Spleen (tissue), 11 donors: ENCODE measurements around the gene ASIC4. TPM values are rescaled to one million over a fixed set of nuclear protein-coding genes. Genes with fewer than 3 reads are reported as not detected.

Source experiments
- DNase-seq: peaks from one replicate; pipeline ENCODE4 v3.0.0-alpha.2; 2020
- H3K27ac ChIP-seq, 8 donors: fragments of 200-600 bp; sonication (generic) in 7 of 8; 1 replicate in 4 of 8; 2 replicates in 4 of 8; pipeline versions ENCODE4 v1.5.0 to v1.8.0; 2016 to 2021; ENCODE audit warnings: inconsistent platforms in 4 of 8, mild to moderate bottlenecking in 4 of 8, moderate library complexity in 1 of 8
- H3K27me3 ChIP-seq, 7 donors: fragments of 200-600 bp; sonication (generic) in 6 of 7; replicated peaks in 1 of 7; 1 replicate in 4 of 7; 2 replicates in 3 of 7; pipeline versions ENCODE4 v1.5.0 to v1.8.0; 2016 to 2021; ENCODE audit warnings: inconsistent platforms in 3 of 7, mild to moderate bottlenecking in 1 of 7
- H3K36me3 ChIP-seq, 6 donors: fragments of 200-600 bp; sonication (generic) in 5 of 6; 1 replicate in 4 of 6; 2 replicates in 2 of 6; pipeline versions ENCODE4 v1.5.0 to v1.8.0; 2016 to 2021; ENCODE audit warnings: inconsistent platforms in 2 of 6
- H3K4me1 ChIP-seq, 6 donors: fragments of 200-600 bp; sonication (generic) in 5 of 6; 1 replicate in 3 of 6; 2 replicates in 3 of 6; pipeline versions ENCODE4 v1.5.0 to v1.8.0; 2016 to 2021; ENCODE audit warnings: inconsistent platforms in 3 of 6
- H3K4me3 ChIP-seq, 8 donors: fragments of 200-600 bp; sonication (generic) in 7 of 8; 1 replicate in 4 of 8; 2 replicates in 4 of 8; pipeline versions ENCODE4 v1.5.0 to v1.8.0; 2016 to 2021; ENCODE audit warnings: inconsistent platforms in 4 of 8, mild to moderate bottlenecking in 4 of 8, moderate library complexity in 2 of 8
- H3K9me3 ChIP-seq, 8 donors: fragments of 200-600 bp; sonication (generic) in 7 of 8; 1 replicate in 4 of 8; 2 replicates in 4 of 8; pipeline versions ENCODE4 v1.5.0 to v1.8.0; 2016 to 2021; ENCODE audit warnings: inconsistent platforms in 4 of 8
- POLR2A ChIP-seq, 3 donors: fragments of 450-650 bp; IDR thresholded peaks; one replicate each; pipeline ENCODE4 v1.5.1; 2017; ENCODE audit warnings: antibody characterized with exemption in 3 of 3, mild to moderate bottlenecking in 1 of 3
- POLR2AphosphoS5 ChIP-seq, 3 donors: sonication (generic); formaldehyde crosslinking; IDR thresholded peaks; one replicate each; pipeline ENCODE4 v1.5.1; 2017; ENCODE audit warnings: antibody characterized with exemption in 3 of 3
- WGBS, 5 donors: extraction: QIAGEN DNeasy Blood & Tissue Kit in 3 of 5; methylation state at CpG; one replicate each; pipeline versions ENCODE4 v1.1.5 to v1.1.7; 2013 to 2018; 5-methylcytosine and 5-hydroxymethylcytosine counted together
- intact Hi-C: fragments of 100-400 bp; cut with DNase I; formaldehyde crosslinking; loops from one replicate; pipeline ENCODE4 v1.15.0; 2023; ENCODE audit warnings: low total_unique reads
- polyA plus RNA-seq, 3 donors: library from polyadenylated mRNA; stranded (reverse); fragments of 200-250 nt; gene quantifications; one replicate each; pipeline ENCODE4 v1.2.1, GENCODE V29; 2013
- total RNA-seq, 7 donors: library from RNA; depleted of rRNA in 3 of 7; stranded (reverse); fragments of >200 nt in 3 of 7; fragmentation: NEBNext Ultra II Directional in 4 of 7; extraction: Animal tissue kit (Norgen Biotek cat#: 25700) in 4 of 7; gene quantifications; one replicate each; pipeline versions ENCODE4 v1.1.0 to v1.2.1, GENCODE V29; 2016 to 2021
- TF ChIP-seq, protein P1 (sequence below), 11 experiments: fragments of 200-600 bp in 7 of 11; fragments of 450-650 bp in 4 of 11; sonication (generic) in 4 of 11; IDR thresholded peaks in 8 of 11; conservative IDR thresholded peaks in 3 of 11; 1 replicate in 7 of 11; 2 replicates in 4 of 11; pipeline versions ENCODE4 v1.4.0 to v1.8.0; 2016 to 2021; ENCODE audit warnings: antibody characterized with exemption in 11 of 11, inconsistent platforms in 4 of 11, mild to moderate bottlenecking in 1 of 11
- donor health status: healthy with polysubstance abuse.
- donor health status: DM: no; HTN: no; CAD: no; lungs with moderate emphysema.
- donor health status: DM: no; HTN: no; CAD: no.
- donor health status: Bipolar disorder and iron deficiency.
- donor health status: healthy.
- donor health status: DM: no; HTN: no; CAD: no.
- donor health status: DM: yes; HTN: yes; CAD: no.

Gene ASIC4
- total and polyA plus RNA-seq, 10 donors = 0.04 to 0.32 (median 0.05) TPM; not detected in 6

GRCh38 chr2:219524817-219525216 is 10.5 kb downstream of the ASIC4 start:
- WGBS, 5 donors = 70 to 96% (median 90%) methylated on average over 1 to 2 of the region's 2 CpGs
- no peak for TF ChIP-seq POLR2AphosphoS5 (IDR thresholded peaks at IDR 0.05)
- no peak for TF ChIP-seq POLR2A (IDR thresholded peaks at IDR 0.05)
- TF ChIP-seq, protein P1, sequence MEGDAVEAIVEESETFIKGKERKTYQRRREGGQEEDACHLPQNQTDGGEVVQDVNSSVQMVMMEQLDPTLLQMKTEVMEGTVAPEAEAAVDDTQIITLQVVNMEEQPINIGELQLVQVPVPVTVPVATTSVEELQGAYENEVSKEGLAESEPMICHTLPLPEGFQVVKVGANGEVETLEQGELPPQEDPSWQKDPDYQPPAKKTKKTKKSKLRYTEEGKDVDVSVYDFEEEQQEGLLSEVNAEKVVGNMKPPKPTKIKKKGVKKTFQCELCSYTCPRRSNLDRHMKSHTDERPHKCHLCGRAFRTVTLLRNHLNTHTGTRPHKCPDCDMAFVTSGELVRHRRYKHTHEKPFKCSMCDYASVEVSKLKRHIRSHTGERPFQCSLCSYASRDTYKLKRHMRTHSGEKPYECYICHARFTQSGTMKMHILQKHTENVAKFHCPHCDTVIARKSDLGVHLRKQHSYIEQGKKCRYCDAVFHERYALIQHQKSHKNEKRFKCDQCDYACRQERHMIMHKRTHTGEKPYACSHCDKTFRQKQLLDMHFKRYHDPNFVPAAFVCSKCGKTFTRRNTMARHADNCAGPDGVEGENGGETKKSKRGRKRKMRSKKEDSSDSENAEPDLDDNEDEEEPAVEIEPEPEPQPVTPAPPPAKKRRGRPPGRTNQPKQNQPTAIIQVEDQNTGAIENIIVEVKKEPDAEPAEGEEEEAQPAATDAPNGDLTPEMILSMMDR (IDR thresholded peaks at IDR 0.05 in 8 of 11, conservative IDR thresholded peaks at IDR 0.05 in 3 of 11) = no peak
- no peaks in the 10 kb centered on the region for H3K36me3 ChIP-seq
- H3K4me3 ChIP-seq = no peak overlapping the region
- no peaks in the 10 kb centered on the region for H3K9me3 ChIP-seq
- H3K4me1 ChIP-seq = peaks cover 6 to 28% (median 17%) of the 10 kb centered on the region in 6 donors
- DNase-seq = no peak
- H3K27ac ChIP-seq = no peak overlapping the region
- intact Hi-C loops = no loop called here
- peaks cover 9 to 100% (median 83%) of the 10 kb centered on the region in 7 donors for H3K27me3 ChIP-seq

GRCh38 chr2:219525533-219526232 is 11.4 kb downstream of the ASIC4 start:
- Histone ChIP-seq H3K36me3 (no peaks in the 10 kb centered on the region), H3K27ac (no peak overlapping the region), H3K27me3 (peaks cover 11 to 100% (median 82%) of the 10 kb centered on the region in 7 donors), H3K9me3 (no peaks in the 10 kb centered on the region), H3K4me1 (peaks cover 6 to 35% (median 22%) of the 10 kb centered on the region in 6 donors), H3K4me3 (no peak overlapping the region)
- TF ChIP-seq, protein P1 (IDR thresholded peaks at IDR 0.05 in 8 of 11, conservative IDR thresholded peaks at IDR 0.05 in 3 of 11) = no peak
- TF ChIP-seq POLR2AphosphoS5 (IDR thresholded peaks at IDR 0.05) (no peak), POLR2A (IDR thresholded peaks at IDR 0.05) (no peak)
- intact Hi-C loops = no loop called here
- 39 to 52% (median 46%) methylated on average over 9 of the region's 9 CpGs for WGBS, 5 donors
- DNase-seq = no peak

GRCh38 chr2:219526320-219527075 is 12.2 kb downstream of the ASIC4 start:
- peaks cover 11 to 100% (median 81%) of the 10 kb centered on the region in 7 donors for H3K27me3 ChIP-seq
- TF ChIP-seq POLR2A (IDR thresholded peaks at IDR 0.05) (no peak), POLR2AphosphoS5 (IDR thresholded peaks at IDR 0.05) (no peak)
- TF ChIP-seq, protein P1 (IDR thresholded peaks at IDR 0.05 in 8 of 11, conservative IDR thresholded peaks at IDR 0.05 in 3 of 11) = no peak
- intact Hi-C loops = no loop called here
- H3K36me3 ChIP-seq = no peaks in the 10 kb centered on the region
- peak; percentile 72 for DNase-seq
- no peak overlapping the region for H3K27ac ChIP-seq
- WGBS, 5 donors = 38 to 50% (median 49%) methylated on average over 10 to 11 of the region's 11 CpGs
- no peak overlapping the region for H3K4me3 ChIP-seq
- peaks cover 6 to 27% (median 19%) of the 10 kb centered on the region in 6 donors for H3K4me1 ChIP-seq
- H3K9me3 ChIP-seq = no peaks in the 10 kb centered on the region

- no peaks in the 10 kb centered on the region for H3K9me3 ChIP-seq
- peaks cover 6 to 24% (median 18%) of the 10 kb centered on the region in 6 donors for H3K4me1 ChIP-seq
- no peaks in the 10 kb centered on the region for H3K36me3 ChIP-seq
- 39 to 63% (median 48%) methylated on average over 6 of the region's 6 CpGs for WGBS, 5 donors
- no peak for DNase-seq
- H3K4me3 ChIP-seq = no peak overlapping the region
- H3K27ac ChIP-seq = no peak overlapping the region
- TF ChIP-seq, protein P1 (IDR thresholded peaks at IDR 0.05 in 8 of 11, conservative IDR thresholded peaks at IDR 0.05 in 3 of 11) = no peak
- TF ChIP-seq POLR2AphosphoS5 (IDR thresholded peaks at IDR 0.05) = no peak
- TF ChIP-seq POLR2A (IDR thresholded peaks at IDR 0.05) = no peak
- intact Hi-C loops = no loop called here
- H3K27me3 ChIP-seq = peaks cover 11 to 100% (median 76%) of the 10 kb centered on the region in 7 donors
These were observed 12.8 kb downstream of the ASIC4 start for GRCh38 chr2:219527076-219527394.
